Neural progenitor cell (in vitro differentiated cells): ENCODE results near the gene TCHHL1. TPM values are rescaled to one million over a fixed set of nuclear protein-coding genes. Genes with fewer than 3 reads are reported as not detected.

Experiments
- DNase-seq: peaks from one replicate; pipeline ENCODE4 v3.0.0-alpha.2; 2016; ENCODE audit warnings: low spot score
- H2AFZ ChIP-seq: fragments of 200-600 bp; sonication (generic); replicated peaks from 2 replicates; pipeline ENCODE4 v1.6.1; 2016; ENCODE audit warnings: antibody characterized with exemption
- H3F3A ChIP-seq: fragments of 200-600 bp; sonication (generic); 2 replicates; pipeline ENCODE4 v1.6.1; 2016; ENCODE audit warnings: antibody characterized with exemption, low read depth
- H3K27ac ChIP-seq: fragments of 200-600 bp; sonication (generic); 2 replicates; pipeline ENCODE4 v1.5.1; 2016; ENCODE audit warnings: mild to moderate bottlenecking
- H3K27me3 ChIP-seq: fragments of 200-600 bp; sonication (generic); 2 replicates; pipeline ENCODE4 v1.6.1; 2016; ENCODE audit warnings: mild to moderate bottlenecking, moderate library complexity
- H3K36me3 ChIP-seq: fragments of 200-600 bp; sonication (generic); 2 replicates; pipeline ENCODE4 v1.5.1; 2016
- H3K4me1 ChIP-seq: fragments of 200-600 bp; sonication (generic); 2 replicates; pipeline ENCODE4 v1.6.1; 2016; ENCODE audit warnings: mixed run types
- H3K4me2 ChIP-seq: fragments of 200-600 bp; sonication (generic); 2 replicates; pipeline ENCODE4 v1.6.1; 2016
- H3K4me3 ChIP-seq: fragments of 200-600 bp; sonication (generic); 2 replicates; pipeline ENCODE4 v1.5.1; 2016
- H3K79me2 ChIP-seq: fragments of 200-600 bp; sonication (generic); 2 replicates; pipeline ENCODE4 v1.6.1; 2016; ENCODE audit warnings: low read depth
- H3K9ac ChIP-seq: fragments of 200-600 bp; sonication (generic); 2 replicates; pipeline ENCODE4 v1.6.1; 2016
- H3K9me3 ChIP-seq: fragments of 200-600 bp; sonication (generic); 2 replicates; pipeline ENCODE4 v1.5.1; 2016; ENCODE audit warnings: low read depth
- H4K20me1 ChIP-seq: fragments of 200-600 bp; sonication (generic); 2 replicates; pipeline ENCODE4 v1.6.1; 2016; ENCODE audit warnings: low read depth
- H3K27ac Mint-ChIP-seq: 3 replicates; pipeline ENCODE4 v1.8.0; 2021; ENCODE audit warnings: mixed read lengths
- H3K27me3 Mint-ChIP-seq: 2 replicates; pipeline ENCODE4 v1.8.0; 2022; ENCODE audit warnings: low read depth, mild to moderate bottlenecking, inconsistent platforms, moderate library complexity, mixed read lengths; ENCODE audit not compliant: insufficient read depth
- H3K36me3 Mint-ChIP-seq: 3 replicates; pipeline ENCODE4 v1.8.0; 2021; ENCODE audit warnings: mixed read lengths
- H3K4me1 Mint-ChIP-seq: 3 replicates; pipeline ENCODE4 v1.8.0; 2021; ENCODE audit warnings: mixed read lengths
- H3K4me3 Mint-ChIP-seq: 3 replicates; pipeline ENCODE4 v1.8.0; 2021; ENCODE audit warnings: mild to moderate bottlenecking, moderate library complexity, mixed read lengths
- H3K9me3 Mint-ChIP-seq: 3 replicates; pipeline ENCODE4 v1.8.0; 2020; ENCODE audit warnings: mixed read lengths
- CTCF ChIP-seq: fragments of 200-600 bp; sonication (generic); IDR thresholded peaks from 2 replicates; pipeline ENCODE4 v1.5.1; 2017; ENCODE audit warnings: antibody characterized with exemption, mild to moderate bottlenecking
- EZH2 ChIP-seq: fragments of 200-600 bp; sonication (generic); IDR thresholded peaks from 2 replicates; pipeline ENCODE4 v1.6.1; 2017; ENCODE audit warnings: antibody characterized with exemption, mild to moderate bottlenecking, moderate library complexity
- EZH2phosphoT487 ChIP-seq: fragments of 200-600 bp; sonication (generic); IDR thresholded peaks from 2 replicates; pipeline ENCODE4 v1.6.1; 2017; ENCODE audit warnings: antibody characterized with exemption
- total RNA-seq: library from RNA; depleted of rRNA; stranded (reverse); fragments of >200 nt; gene quantifications from 2 replicates; pipeline ENCODE4 v1.2.3, GENCODE V29; 2015; ENCODE audit warnings: low replicate concordance

TCHHL1 gene
- not detected in 2 replicates for total RNA-seq

GRCh38 chr1:152089014-152089674 is at the start of gene TCHHL1:
Gene TCHHL1, minus strand, starts transcription at chr1:152089064. Its CDS starts 921 bp downstream, at chr1:152088143.
- H3K4me1 Mint-ChIP-seq: no peaks in the 10 kb centered on the region
- H3K27ac Mint-ChIP-seq: no peak within 1 kb of the TSS
- Histone ChIP-seq H3K4me1 (no peaks in the 10 kb centered on the region), H3K36me3 (no peaks in the 10 kb centered on the region), H3K9me3 (peaks cover 9% of the 10 kb centered on the region), H3F3A (no peaks in the 10 kb centered on the region), H3K4me3 (no peak within 1 kb of the TSS), H2AFZ (no peak within 1 kb of the TSS), H3K4me2 (no peak within 1 kb of the TSS), H3K79me2 (no peaks in the 10 kb centered on the region), H3K9ac (no peak within 1 kb of the TSS), H4K20me1 (no peaks in the 10 kb centered on the region), H3K27me3 (no peaks in the 10 kb centered on the region), H3K27ac (no peak within 1 kb of the TSS)
- TF ChIP-seq EZH2phosphoT487 (no peak), CTCF (no peak), EZH2 (no peak)
- DNase-seq: no peak
- no peak within 1 kb of the TSS for H3K4me3 Mint-ChIP-seq
- H3K9me3 Mint-ChIP-seq: no peaks in the 10 kb centered on the region
- no peaks in the 10 kb centered on the region for H3K36me3 Mint-ChIP-seq
- H3K27me3 Mint-ChIP-seq: peaks cover 5% of the 10 kb centered on the region

DNA sequence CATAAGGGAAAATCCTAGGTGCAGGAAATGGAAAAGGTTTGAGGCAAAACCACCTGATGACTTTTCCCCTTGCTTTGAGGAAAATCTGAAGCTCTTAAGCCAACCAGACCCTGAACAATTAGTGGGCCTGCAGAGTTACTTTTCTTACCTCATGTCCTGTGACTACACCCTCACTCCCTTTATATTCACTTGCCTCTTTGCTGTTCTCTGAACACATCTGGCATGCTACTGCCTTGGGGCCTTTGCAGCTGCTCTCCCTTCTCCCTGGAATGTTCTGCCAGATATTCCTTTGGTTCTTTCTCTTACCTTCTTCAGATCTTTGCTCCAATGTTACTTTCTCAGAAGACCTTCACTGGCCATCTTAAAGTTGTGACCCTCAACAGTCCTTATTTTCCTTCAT is 48.4 kb upstream of the TCHHL1 start:
- TF ChIP-seq CTCF: no peak
- Mint-ChIP-seq H3K27me3 (no peaks in the 10 kb centered on the region), H3K4me1 (no peaks in the 10 kb centered on the region), H3K4me3 (no peak overlapping the region), H3K27ac (no peak overlapping the region), H3K36me3 (no peaks in the 10 kb centered on the region), H3K9me3 (no peaks in the 10 kb centered on the region)
- H2AFZ ChIP-seq: no peak overlapping the region
- H3K4me2 ChIP-seq: no peak overlapping the region
- no peaks in the 10 kb centered on the region for H3K27me3 ChIP-seq
- H3K9ac ChIP-seq: no peak overlapping the region
- no peaks in the 10 kb centered on the region for H4K20me1 ChIP-seq
- H3K27ac ChIP-seq: no peak overlapping the region
- no peaks in the 10 kb centered on the region for H3K4me1 ChIP-seq
- no peaks in the 10 kb centered on the region for H3K79me2 ChIP-seq
- no peaks in the 10 kb centered on the region for H3K9me3 ChIP-seq
- DNase-seq: no peak
- no peak overlapping the region for H3K4me3 ChIP-seq
- no peaks in the 10 kb centered on the region for H3F3A ChIP-seq
- no peaks in the 10 kb centered on the region for H3K36me3 ChIP-seq

DNA sequence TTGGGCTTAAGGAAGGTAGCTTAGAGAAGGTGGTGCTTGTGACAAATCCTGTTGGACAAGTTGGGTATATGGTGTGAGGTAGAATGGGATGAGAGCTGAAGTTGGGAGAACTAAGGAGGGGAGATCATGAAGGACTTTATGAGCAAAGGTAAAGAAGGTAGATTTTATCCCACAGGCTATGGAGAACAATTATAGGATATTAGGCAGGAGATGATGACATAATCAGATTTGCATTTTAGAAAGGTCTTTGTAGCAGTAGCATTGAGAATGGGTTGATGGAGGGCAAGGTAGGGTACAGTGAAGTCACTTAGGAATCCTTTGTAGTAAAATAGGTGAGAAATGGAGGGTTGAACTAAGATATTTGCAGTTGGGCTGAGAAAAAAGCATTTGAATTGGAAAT is 41.3 kb upstream of the TCHHL1 start:
- H3K27ac ChIP-seq: no peak overlapping the region

More for the DNA sequence above, 41.3 kb upstream of the TCHHL1 start:
- no peak overlapping the region for H2AFZ ChIP-seq
- H4K20me1 ChIP-seq: no peaks in the 10 kb centered on the region
- H3K27me3 ChIP-seq: no peaks in the 10 kb centered on the region
- peaks cover 8% of the 10 kb centered on the region for H3K27me3 Mint-ChIP-seq
- no peak overlapping the region for H3K4me3 ChIP-seq
- no peaks in the 10 kb centered on the region for H3K79me2 ChIP-seq
- no peaks in the 10 kb centered on the region for H3K9me3 Mint-ChIP-seq
- no peaks in the 10 kb centered on the region for H3K4me1 ChIP-seq
- no peak for TF ChIP-seq EZH2phosphoT487
- no peak for TF ChIP-seq CTCF
- TF ChIP-seq EZH2: no peak
- no peak overlapping the region for H3K4me2 ChIP-seq
- no peaks in the 10 kb centered on the region for H3K36me3 ChIP-seq
- no peaks in the 10 kb centered on the region for H3K36me3 Mint-ChIP-seq
- H3K9me3 ChIP-seq: peaks cover 8% of the 10 kb centered on the region
- no peaks in the 10 kb centered on the region for H3K4me1 Mint-ChIP-seq
- no peaks in the 10 kb centered on the region for H3F3A ChIP-seq
- no peak overlapping the region for H3K9ac ChIP-seq
- no peak overlapping the region for H3K4me3 Mint-ChIP-seq
- DNase-seq: no peak
- H3K27ac Mint-ChIP-seq: no peak overlapping the region
